ENCODE measurements around the gene SOCS4. TPM values are rescaled to one million over a fixed set of nuclear protein-coding genes. Genes with fewer than 3 reads are reported as not detected.

The SOCS4 gene, protein sequence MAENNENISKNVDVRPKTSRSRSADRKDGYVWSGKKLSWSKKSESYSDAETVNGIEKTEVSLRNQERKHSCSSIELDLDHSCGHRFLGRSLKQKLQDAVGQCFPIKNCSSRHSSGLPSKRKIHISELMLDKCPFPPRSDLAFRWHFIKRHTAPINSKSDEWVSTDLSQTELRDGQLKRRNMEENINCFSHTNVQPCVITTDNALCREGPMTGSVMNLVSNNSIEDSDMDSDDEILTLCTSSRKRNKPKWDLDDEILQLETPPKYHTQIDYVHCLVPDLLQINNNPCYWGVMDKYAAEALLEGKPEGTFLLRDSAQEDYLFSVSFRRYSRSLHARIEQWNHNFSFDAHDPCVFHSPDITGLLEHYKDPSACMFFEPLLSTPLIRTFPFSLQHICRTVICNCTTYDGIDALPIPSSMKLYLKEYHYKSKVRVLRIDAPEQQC
- polyA plus RNA-seq (2012; ENCODE audit: insufficient read length, low read depth): 9.0 TPM

- TF ChIP-seq, protein P1, sequence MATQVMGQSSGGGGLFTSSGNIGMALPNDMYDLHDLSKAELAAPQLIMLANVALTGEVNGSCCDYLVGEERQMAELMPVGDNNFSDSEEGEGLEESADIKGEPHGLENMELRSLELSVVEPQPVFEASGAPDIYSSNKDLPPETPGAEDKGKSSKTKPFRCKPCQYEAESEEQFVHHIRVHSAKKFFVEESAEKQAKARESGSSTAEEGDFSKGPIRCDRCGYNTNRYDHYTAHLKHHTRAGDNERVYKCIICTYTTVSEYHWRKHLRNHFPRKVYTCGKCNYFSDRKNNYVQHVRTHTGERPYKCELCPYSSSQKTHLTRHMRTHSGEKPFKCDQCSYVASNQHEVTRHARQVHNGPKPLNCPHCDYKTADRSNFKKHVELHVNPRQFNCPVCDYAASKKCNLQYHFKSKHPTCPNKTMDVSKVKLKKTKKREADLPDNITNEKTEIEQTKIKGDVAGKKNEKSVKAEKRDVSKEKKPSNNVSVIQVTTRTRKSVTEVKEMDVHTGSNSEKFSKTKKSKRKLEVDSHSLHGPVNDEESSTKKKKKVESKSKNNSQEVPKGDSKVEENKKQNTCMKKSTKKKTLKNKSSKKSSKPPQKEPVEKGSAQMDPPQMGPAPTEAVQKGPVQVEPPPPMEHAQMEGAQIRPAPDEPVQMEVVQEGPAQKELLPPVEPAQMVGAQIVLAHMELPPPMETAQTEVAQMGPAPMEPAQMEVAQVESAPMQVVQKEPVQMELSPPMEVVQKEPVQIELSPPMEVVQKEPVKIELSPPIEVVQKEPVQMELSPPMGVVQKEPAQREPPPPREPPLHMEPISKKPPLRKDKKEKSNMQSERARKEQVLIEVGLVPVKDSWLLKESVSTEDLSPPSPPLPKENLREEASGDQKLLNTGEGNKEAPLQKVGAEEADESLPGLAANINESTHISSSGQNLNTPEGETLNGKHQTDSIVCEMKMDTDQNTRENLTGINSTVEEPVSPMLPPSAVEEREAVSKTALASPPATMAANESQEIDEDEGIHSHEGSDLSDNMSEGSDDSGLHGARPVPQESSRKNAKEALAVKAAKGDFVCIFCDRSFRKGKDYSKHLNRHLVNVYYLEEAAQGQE (IDR thresholded peaks at IDR 0.05; ENCODE audit: insufficient read depth in 1 of 2, low read depth in 2 of 2, low read length in 2 of 2): no peak
- TF ChIP-seq TAF1 (IDR thresholded peaks at IDR 0.05; ENCODE audit: borderline replicate concordance, insufficient read depth, low read length) (peak; percentile 53; the same call in 1 of the 2 replicates), POLR2AphosphoS5 (IDR thresholded peaks at IDR 0.05; ENCODE audit: low read depth, low read length) (peak; percentile 73; the same call in 1 of the 2 replicates), FOXP2 (optimal IDR thresholded peaks at IDR 0.05; ENCODE audit: borderline replicate concordance, extremely low read depth, extremely low read length, insufficient read depth) (peak; percentile 63)
These were observed at the start of gene SOCS4, which contains the start of gene WDHD1 for GRCh38 chr14:55026793-55027561. TSS of gene SOCS4 (plus strand) at chr14:55027236. CDS start at chr14:55043042, 15,806 bp downstream. TSS of gene WDHD1 (minus strand) at chr14:55027099. CDS start at chr14:55026787, 312 bp downstream.

DNA sequence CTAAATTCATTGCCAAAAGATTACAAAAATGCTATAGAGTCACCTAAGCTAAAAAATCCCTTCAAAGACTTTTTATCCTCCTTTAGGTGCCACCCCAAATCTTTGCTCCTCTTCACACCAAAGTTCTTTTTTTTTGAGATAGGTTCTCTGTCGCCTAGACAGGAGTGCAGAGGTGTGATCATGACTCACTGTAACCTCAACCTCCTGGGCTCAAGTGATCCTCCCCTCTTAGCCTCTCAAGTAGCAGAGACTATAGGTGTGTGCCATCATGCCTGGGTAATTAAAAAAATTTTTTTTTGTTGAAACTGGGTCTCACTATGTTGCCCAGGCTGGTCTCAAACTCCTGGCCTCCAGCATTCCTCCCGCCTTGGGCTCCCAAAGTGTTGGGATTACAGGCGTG, 48.0 kb upstream of the SOCS4 start:
- TF ChIP-seq SIN3A (IDR thresholded peaks at IDR 0.05; ENCODE audit: borderline replicate concordance, insufficient read depth, low read length) (no peak), POLR2AphosphoS5 (IDR thresholded peaks at IDR 0.05; ENCODE audit: low read depth, low read length) (no peak), TAF1 (IDR thresholded peaks at IDR 0.05; ENCODE audit: borderline replicate concordance, insufficient read depth, low read length) (no peak), FOXP2 (optimal IDR thresholded peaks at IDR 0.05; ENCODE audit: borderline replicate concordance, extremely low read depth, extremely low read length, insufficient read depth) (no peak)
- TF ChIP-seq, protein P1 (IDR thresholded peaks at IDR 0.05; ENCODE audit: insufficient read depth in 1 of 2, low read depth in 2 of 2, low read length in 2 of 2): no peak

DNA sequence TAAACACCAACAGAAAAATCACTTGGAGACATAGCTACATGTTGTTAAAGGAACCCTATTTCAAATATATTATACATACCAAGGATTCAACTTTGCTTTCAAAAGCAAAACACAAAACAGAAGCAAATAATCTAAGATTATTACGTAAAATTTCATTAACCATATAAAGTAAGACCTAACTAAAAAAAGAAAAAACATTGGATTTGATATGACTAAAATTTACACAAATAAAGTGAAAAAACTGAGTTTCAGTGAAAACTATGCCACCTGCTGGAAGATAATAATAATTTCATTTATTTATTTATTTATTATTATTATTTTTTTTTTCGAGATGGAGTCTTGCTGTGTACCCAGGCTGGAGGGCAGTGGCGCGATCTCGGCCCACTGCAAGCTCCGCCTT, 45.3 kb upstream of the SOCS4 start:
- TF ChIP-seq FOXP2 (optimal IDR thresholded peaks at IDR 0.05; ENCODE audit: borderline replicate concordance, extremely low read depth, extremely low read length, insufficient read depth) (no peak), SIN3A (IDR thresholded peaks at IDR 0.05; ENCODE audit: borderline replicate concordance, insufficient read depth, low read length) (no peak), TAF1 (IDR thresholded peaks at IDR 0.05; ENCODE audit: borderline replicate concordance, insufficient read depth, low read length) (no peak), POLR2AphosphoS5 (IDR thresholded peaks at IDR 0.05; ENCODE audit: low read depth, low read length) (no peak)
- TF ChIP-seq, protein P1 (IDR thresholded peaks at IDR 0.05; ENCODE audit: insufficient read depth in 1 of 2, low read depth in 2 of 2, low read length in 2 of 2): no peak

DNA sequence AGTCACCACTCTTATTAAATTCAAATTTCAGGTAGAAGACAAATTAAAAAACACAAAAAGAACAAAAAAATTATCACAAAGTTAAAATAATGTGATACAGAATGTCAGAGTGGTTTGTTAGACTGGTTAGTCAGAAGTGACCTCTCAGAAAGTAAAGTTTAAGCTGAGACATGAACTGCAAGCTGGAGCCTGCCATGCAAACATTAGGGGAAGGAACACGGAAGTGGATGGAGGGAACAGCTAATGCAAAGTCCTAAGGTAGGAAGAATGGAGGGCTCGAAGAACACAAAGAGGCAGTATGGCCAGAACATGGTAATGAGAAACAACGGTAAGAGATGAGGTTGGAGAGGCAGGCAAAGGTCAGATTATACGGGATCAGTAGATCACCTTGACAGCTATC, 41.9 kb upstream of the SOCS4 start:
- TF ChIP-seq POLR2AphosphoS5 (IDR thresholded peaks at IDR 0.05; ENCODE audit: low read depth, low read length): no peak
- TF ChIP-seq, protein P1 (IDR thresholded peaks at IDR 0.05; ENCODE audit: insufficient read depth in 1 of 2, low read depth in 2 of 2, low read length in 2 of 2): no peak
- no peak for TF ChIP-seq SIN3A (IDR thresholded peaks at IDR 0.05; ENCODE audit: borderline replicate concordance, insufficient read depth, low read length)
- no peak for TF ChIP-seq FOXP2 (optimal IDR thresholded peaks at IDR 0.05; ENCODE audit: borderline replicate concordance, extremely low read depth, extremely low read length, insufficient read depth)
- TF ChIP-seq TAF1 (IDR thresholded peaks at IDR 0.05; ENCODE audit: borderline replicate concordance, insufficient read depth, low read length): no peak

All from PFSK-1 (cell line).